B cell (primary cell): ENCODE results near the gene DNAJB12. TPM values are rescaled to one million over a fixed set of nuclear protein-coding genes. Genes with fewer than 3 reads are reported as not detected.

Source experiments
- ATAC-seq: fragments of 200-7000 bp; cut with Tn5 transposase; one replicate; pipeline ENCODE4 v1.10.0; 2021; ENCODE audit warnings: low read depth, mild to moderate bottlenecking, moderate number of reproducible peaks, moderate library complexity
- CTCF ChIA-PET: fragments of 350-600 bp; sonication (Branson Sonifier 250); formaldehyde crosslinking; loops from one replicate; lab custom pipeline; 2021; ENCODE audit warnings: antibody characterized with exemption, inconsistent platforms; lab: Charles Lee
- POLR2A ChIA-PET: fragments of 350-600 bp; sonication (Branson Sonifier 250); formaldehyde crosslinking; loops from one replicate; lab custom pipeline; 2021; ENCODE audit warnings: antibody characterized with exemption; lab: Charles Lee
- DNase-seq: peaks from one replicate; pipeline ENCODE4 v3.0.0; 2013
- H2AFZ ChIP-seq: 2 replicates; pipeline ENCODE4 v1.6.1; 2012; ENCODE audit warnings: mild to moderate bottlenecking, low read depth, low read length; ENCODE audit not compliant: insufficient read depth, poor library complexity, severe bottlenecking
- H3K27ac ChIP-seq, 2 donors: 1 replicate in 1 of 2; 2 replicates in 1 of 2; pipeline ENCODE4 v1.5.1; 2012 to 2013; ENCODE audit warnings: low read length in 2 of 2, mild to moderate bottlenecking in 2 of 2, moderate library complexity in 1 of 2
- H3K27me3 ChIP-seq, 4 experiments: fragments of 200-600 bp in 1 of 4; sonication (generic) in 1 of 4; replicated peaks in 1 of 4; 1 replicate in 2 of 4; 2 replicates in 2 of 4; pipeline versions ENCODE4 v1.6.1 to v1.7.0; 2013 to 2016; ENCODE audit warnings: low read length in 3 of 4, mild to moderate bottlenecking in 2 of 4, mixed read lengths in 1 of 4, moderate library complexity in 1 of 4; ENCODE audit not compliant: insufficient read depth in 4 of 4, control insufficient read depth in 3 of 4; ENCODE audit errors: control extremely low read depth in 1 of 4
- H3K36me3 ChIP-seq, 2 experiments: replicated peaks in 1 of 2; 1 replicate in 1 of 2; 2 replicates in 1 of 2; pipeline versions ENCODE4 v1.6.1 to v1.7.1; 2013; ENCODE audit warnings: low read length in 1 of 2; ENCODE audit not compliant: insufficient read depth in 2 of 2, control insufficient read depth in 1 of 2; ENCODE audit errors: control extremely low read depth in 1 of 2, extremely low read depth in 1 of 2
- H3K4me1 ChIP-seq, 2 donors: fragments of 200-600 bp in 1 of 2; sonication (generic) in 1 of 2; 1 replicate in 1 of 2; 2 replicates in 1 of 2; pipeline versions ENCODE4 v1.5.1 to v1.6.1; 2013 to 2017; ENCODE audit warnings: low read length in 2 of 2; ENCODE audit not compliant: control insufficient read depth in 2 of 2, insufficient read depth in 2 of 2
- H3K4me2 ChIP-seq: replicated peaks from 2 replicates; pipeline ENCODE3; 2012; ENCODE audit warnings: mild to moderate bottlenecking, low read depth, low read length; ENCODE audit not compliant: poor library complexity, severe bottlenecking
- H3K4me3 ChIP-seq, 5 experiments: fragments of 200-600 bp in 1 of 5; sonication (generic) in 1 of 5; 1 replicate in 3 of 5; 2 replicates in 2 of 5; pipeline versions ENCODE4 v1.5.1 to v1.7.0; 2011 to 2016; ENCODE audit warnings: low read length in 4 of 5, mild to moderate bottlenecking in 4 of 5, low read depth in 2 of 5, control low read depth in 1 of 5, moderate library complexity in 1 of 5; ENCODE audit not compliant: insufficient read depth in 1 of 5; ENCODE audit errors: control extremely low read depth in 1 of 5, extremely low read depth in 1 of 5
- H3K79me2 ChIP-seq: fragments of 200-600 bp; sonication (generic); one replicate; pipeline ENCODE4 v1.6.0; 2016; ENCODE audit warnings: low read length; ENCODE audit not compliant: control insufficient read depth, insufficient read depth
- H3K9ac ChIP-seq: fragments of 200-600 bp; sonication (generic); 2 replicates; pipeline ENCODE4 v1.6.1; 2017; ENCODE audit warnings: mild to moderate bottlenecking, low read length, moderate library complexity
- H3K9me3 ChIP-seq, 3 donors: one replicate each; pipeline versions ENCODE4 v1.6.1 to v1.7.1; 2013; ENCODE audit warnings: low read length in 2 of 3; ENCODE audit not compliant: control insufficient read depth in 2 of 3, insufficient read depth in 1 of 3; ENCODE audit errors: control extremely low read depth in 1 of 3
- H4K20me1 ChIP-seq: 2 replicates; pipeline ENCODE4 v1.6.0; 2012; ENCODE audit warnings: mild to moderate bottlenecking, low read length; ENCODE audit not compliant: insufficient read depth, control insufficient read depth, poor library complexity, severe bottlenecking
- H3K27ac Mint-ChIP-seq: one replicate; pipeline ENCODE4 v1.8.0; 2021; ENCODE audit warnings: mixed read lengths
- H3K27me3 Mint-ChIP-seq: one replicate; pipeline ENCODE4 v1.8.0; 2021; ENCODE audit warnings: mixed read lengths
- H3K4me1 Mint-ChIP-seq: one replicate; pipeline ENCODE4 v1.8.0; 2021; ENCODE audit warnings: mixed read lengths
- H3K4me3 Mint-ChIP-seq: one replicate; pipeline ENCODE4 v1.8.0; 2021; ENCODE audit warnings: mixed read lengths
- H3K9me3 Mint-ChIP-seq: one replicate; pipeline ENCODE4 v1.8.0; 2022; ENCODE audit warnings: mixed read lengths; ENCODE audit not compliant: insufficient read depth
- CTCF ChIP-seq: fragments of 200-600 bp; IDR thresholded peaks from one replicate; pipeline ENCODE4 v1.8.0; 2022; ENCODE audit warnings: antibody characterized with exemption, mild to moderate bottlenecking
- EZH2 ChIP-seq: IDR thresholded peaks from 2 replicates; pipeline ENCODE4 v1.6.1; 2012; ENCODE audit warnings: borderline replicate concordance, low read depth, mild to moderate bottlenecking, moderate library complexity, low read length; ENCODE audit not compliant: insufficient read depth, poor library complexity, severe bottlenecking
- WGBS: methylation state at CpG from one replicate; pipeline ENCODE4 v1.1.5; 2013; ENCODE audit warnings: missing lambda C conversion rate; ENCODE audit not compliant: insufficient coverage; 5-methylcytosine and 5-hydroxymethylcytosine counted together
- intact Hi-C: fragments of 100-400 bp; cut with micrococcal nuclease; formaldehyde crosslinking; loops from one replicate; pipeline ENCODE4 v1.10.0; 2022
- polyA plus RNA-seq: library from polyadenylated mRNA; depleted of rRNA; stranded (reverse); fragments of >200 nt; gene quantifications from 2 replicates; pipeline ENCODE4 v1.2.3, GENCODE V29; 2012
- total RNA-seq, 2 donors: library from RNA; stranded (reverse); fragments of 120-200 nt in 1 of 2; gene quantifications; 1 replicate in 1 of 2; 2 replicates in 1 of 2; pipeline versions ENCODE4 v1.2.3 to v1.2.4, GENCODE V29; 2013 to 2022

The DNAJB12 gene
- total and polyA plus RNA-seq, 2 donors (not counting 1 experiment from before 2014, with no cell fraction given) = 16.1 to 42.3 TPM

- Histone ChIP-seq H3K4me1 (peaks cover 27 to 38% of the 10 kb centered on the region in 2 donors), H3K4me3 (no peak overlapping the region), H3K27me3 (no peaks in the 10 kb centered on the region), H3K4me2 (peak overlapping the region; percentile 94), H3K27ac (peak overlapping the region; percentile 99 to 100), H2AFZ (no peak overlapping the region), H4K20me1 (no peaks in the 10 kb centered on the region), H3K79me2 (no peaks in the 10 kb centered on the region), H3K9ac (no peak overlapping the region), H3K9me3 (peaks cover 0 to 4% (median 0%) of the 10 kb centered on the region in 3 donors), H3K36me3 (no peaks in the 10 kb centered on the region)
- DNase-seq = no peak
- no peak for TF ChIP-seq CTCF
- no peak for TF ChIP-seq EZH2
- WGBS = 90% methylated on average over 16 of the region's 16 CpGs
- intact Hi-C loops = loop anchor here (1.0 kb wide), 1 partner anchor 7 kb away; no protein-coding TSS in a partner anchor
- peak overlapping the region; percentile 92 for H3K4me3 Mint-ChIP-seq
- POLR2A ChIA-PET = interaction anchor here (0.7 to 3.6 kb wide), 4 partner anchors 17 to 211 kb away, joined by 9 to 140 read pairs (median 38); partner anchors contain the start of genes DDIT4 and SPOCK2
- H3K4me1 Mint-ChIP-seq = peaks cover 57% of the 10 kb centered on the region
- ATAC-seq = no peak
- H3K27me3 Mint-ChIP-seq = no peaks in the 10 kb centered on the region
- CTCF ChIA-PET = interaction anchor here (3.2 kb wide), 1 partner anchor 24 kb away, joined by 26 read pairs; the partner anchor contains the start of gene DDIT4
- no peaks in the 10 kb centered on the region for H3K9me3 Mint-ChIP-seq
- H3K27ac Mint-ChIP-seq = peak overlapping the region; percentile 99
Observed at GRCh38 chr10:72298592-72299519, 55.9 kb downstream of the DNAJB12 start.
